GM18505 (cell line): Measurements from ENCODE around the gene STAP2.

Experiments used
- ATAC-seq: cut with Tn5 transposase; IDR thresholded peaks from one replicate; pipeline ENCODE4 v1.9.1; 2021; ENCODE audit not compliant: unreplicated experiment
- POLR2A ChIP-seq: IDR thresholded peaks from 4 replicates; pipeline ENCODE4 v1.6.1; 2011; ENCODE audit warnings: borderline replicate concordance; ENCODE audit not compliant: insufficient read depth, insufficient read length; ENCODE audit errors: extremely low read depth

The STAP2 gene

DNA sequence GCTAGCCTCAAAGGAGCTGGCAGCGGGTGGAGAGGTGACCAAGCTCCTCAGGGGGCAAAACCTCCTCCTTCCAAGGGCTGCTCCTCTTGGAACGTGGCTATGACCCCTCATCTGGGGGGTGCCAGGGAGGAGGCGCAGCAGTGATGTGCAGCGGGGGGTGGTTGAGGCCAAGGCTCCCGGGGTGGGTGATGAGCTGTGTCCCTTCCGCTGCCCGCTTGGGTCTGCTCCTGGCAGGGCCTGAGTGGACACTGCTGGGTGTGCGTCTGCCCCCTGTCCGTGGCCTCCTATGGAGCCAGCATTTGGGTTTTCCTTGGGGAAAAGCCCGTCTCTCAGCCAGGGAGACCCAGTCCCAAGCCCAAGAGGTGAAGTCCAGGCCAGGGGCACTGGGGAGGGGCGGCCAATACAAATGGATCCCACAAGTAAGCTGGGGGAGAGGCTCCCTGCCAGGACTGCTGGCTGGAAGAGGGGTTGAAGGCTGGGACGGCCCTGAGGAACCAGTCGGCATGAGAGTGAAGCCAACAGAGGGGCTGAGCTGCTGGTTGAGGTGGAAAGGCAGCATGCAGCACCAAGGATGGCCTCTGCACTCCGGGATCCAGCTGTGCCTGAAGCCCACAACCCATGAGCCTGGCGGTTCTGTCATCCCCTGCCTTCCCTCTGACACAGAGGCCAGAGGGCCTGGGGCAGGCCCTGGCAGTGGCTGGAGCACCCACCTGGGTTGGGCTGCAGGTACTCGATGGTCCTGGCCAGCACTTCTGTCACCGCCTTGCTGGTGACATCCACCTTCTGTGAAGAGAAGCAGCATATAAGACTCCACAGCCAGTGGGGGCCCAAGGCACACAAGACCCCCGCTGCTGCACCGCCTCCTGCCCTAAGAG is 27.4 kb upstream of the STAP2 start:
- no peak for ATAC-seq
- TF ChIP-seq POLR2A: no peak

DNA sequence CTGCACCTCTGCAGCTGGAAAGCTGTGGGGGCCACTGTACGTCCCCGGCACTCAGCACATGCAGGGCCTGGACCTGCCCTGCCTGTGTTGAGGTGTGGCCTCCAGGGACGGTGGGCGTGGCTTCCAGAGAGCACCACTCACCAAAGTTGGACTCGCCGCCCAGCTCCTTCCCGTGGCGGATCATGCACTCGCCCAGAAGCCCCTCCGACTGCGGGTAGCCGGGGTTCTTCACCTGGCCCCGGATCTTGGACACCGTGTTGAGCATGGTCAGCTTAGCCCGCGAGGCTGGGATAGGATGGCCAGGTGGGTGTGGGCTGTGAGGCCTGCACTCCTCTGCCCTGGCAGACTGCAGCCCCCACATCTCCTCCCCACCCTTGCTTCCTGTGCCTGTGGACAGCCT is 26.7 kb upstream of the STAP2 start:
- ATAC-seq: no peak
- TF ChIP-seq POLR2A: no peak

- ATAC-seq: no peak
- no peak for TF ChIP-seq POLR2A
Measured at GRCh38 chr19:4363571-4364304, 25.1 kb upstream of the STAP2 start.

DNA sequence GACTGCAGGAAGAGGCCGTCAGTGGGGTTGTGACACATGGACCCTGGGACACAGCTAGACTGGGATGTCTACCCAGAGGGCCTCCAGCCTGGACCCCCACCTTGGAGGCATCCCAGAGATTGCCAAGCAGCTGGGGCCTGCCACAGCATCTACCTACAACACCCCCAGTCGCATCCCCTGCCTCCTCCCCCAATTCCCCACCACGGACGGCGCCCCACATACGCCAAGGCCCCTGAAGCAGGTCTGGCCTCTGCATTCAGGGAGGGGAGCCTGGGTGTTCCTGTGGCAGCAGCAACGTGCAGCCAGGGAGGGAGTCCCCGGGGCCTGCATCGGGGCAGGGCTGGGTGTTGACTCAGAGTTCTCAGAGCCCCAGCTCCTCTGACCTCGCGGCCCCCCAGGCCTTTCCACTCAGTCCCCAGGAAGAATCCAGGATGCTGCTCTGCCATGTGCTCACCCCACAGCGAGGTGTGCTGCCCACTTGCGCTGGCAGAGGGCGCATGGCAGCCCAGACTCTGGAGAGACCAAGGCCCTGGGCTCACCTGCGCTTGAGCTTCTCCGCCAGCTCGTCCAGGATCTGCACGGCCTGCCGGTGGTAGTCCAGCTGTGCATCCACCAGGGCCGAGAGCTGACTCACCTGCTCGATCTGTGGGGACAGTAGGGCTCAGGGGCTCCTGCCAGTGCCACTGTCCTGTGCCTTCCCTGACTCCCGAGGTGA is 24.4 kb upstream of the STAP2 start:
- no peak for ATAC-seq
- peak; percentile 30 for TF ChIP-seq POLR2A

GRCh38 chr19:4362101-4362828 is 23.6 kb upstream of the STAP2 start:
- ATAC-seq: no peak
- no peak for TF ChIP-seq POLR2A

DNA sequence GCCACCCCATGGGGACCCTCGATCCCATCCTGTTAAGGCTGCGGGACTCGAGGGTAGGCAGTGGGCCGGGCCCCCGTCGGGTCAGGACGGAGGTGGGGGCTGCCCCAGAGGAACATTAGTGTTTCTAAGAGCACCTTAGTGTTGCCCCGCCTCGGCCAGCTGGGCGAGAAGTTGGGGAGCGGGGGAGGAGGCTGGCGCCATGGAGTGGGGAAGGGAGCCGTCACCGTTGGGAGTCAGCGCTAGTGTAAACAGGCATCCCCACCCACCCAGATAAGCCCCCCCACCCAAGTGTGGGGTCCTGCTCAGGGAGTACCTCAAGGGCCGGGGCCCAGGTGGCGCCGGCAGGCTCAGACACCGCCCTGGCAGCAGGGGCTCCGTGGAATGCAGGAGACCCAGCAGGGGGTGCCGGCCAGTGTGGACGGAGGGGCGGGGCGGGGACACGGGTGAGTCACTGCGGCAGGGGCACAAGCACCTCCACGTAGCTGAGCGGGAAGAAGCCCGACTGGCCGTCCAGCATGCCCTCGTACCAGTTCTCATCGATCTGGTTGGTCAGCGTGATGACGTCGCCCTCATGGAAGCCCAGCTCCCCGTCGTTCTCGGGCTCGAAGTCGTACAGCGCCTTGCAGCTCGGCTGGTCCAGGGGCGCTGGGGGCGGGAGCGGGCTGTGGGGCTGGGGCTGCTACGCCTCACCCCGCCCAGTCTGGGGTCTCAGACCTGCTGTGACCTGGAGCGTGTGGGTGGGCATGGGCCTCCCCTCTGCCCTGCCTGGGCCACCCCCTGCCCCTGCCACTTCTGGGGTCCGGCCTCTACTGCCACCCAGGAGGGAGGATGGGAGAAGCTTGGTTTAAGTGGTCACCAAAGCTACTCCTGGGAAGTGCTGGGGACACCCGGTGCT is 22.8 kb upstream of the STAP2 start:
- peak; percentile 14 for TF ChIP-seq POLR2A
- no peak for ATAC-seq

- no peak for ATAC-seq
- TF ChIP-seq POLR2A: no peak
Measured at GRCh38 chr19:4360641-4361151, 22.1 kb upstream of the STAP2 start.

DNA sequence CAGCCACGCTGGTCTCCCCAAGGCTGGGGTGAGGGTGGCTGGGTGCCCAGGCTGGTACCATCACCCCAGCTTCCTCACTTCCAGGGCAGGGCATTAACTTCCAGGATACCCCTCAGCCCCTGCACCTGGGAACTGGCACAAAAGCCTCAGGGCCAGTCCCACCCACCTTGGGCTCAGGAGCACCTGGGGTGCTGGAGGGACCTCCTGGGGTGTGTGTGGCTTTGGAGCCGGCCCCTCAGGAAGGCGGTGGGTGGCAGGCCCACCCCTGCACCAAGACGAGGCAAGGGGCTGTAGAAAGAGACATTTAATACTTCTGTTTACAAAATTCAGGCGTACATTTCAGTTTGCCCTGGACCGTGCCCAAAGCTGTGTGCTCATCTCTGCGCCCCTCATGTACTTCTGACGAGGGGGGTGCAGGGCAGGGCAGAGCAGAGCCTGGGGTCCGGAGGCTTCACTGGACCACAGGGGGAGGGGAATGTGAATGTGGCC is 21.5 kb upstream of the STAP2 start:
- TF ChIP-seq POLR2A: no peak

DNA sequence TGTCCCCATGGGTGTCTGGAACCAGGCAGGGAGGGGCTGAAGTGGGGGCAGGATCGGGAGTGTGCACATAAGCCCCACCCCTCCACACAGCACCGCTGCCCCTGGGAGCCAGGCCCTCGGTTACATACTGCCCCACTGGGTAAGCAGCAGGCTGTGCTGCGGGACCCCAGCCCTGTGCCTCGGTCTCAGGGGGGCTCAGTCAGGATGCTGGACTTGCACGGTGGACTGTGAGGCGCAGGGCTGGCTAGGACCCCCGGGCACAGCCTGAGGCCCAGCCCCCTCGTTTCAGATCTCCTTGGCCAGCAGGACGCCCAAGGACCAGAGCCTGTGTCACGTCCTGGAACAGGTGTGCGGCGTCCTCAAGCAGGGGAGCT is 21.0 kb upstream of the STAP2 start:
- no peak for ATAC-seq
- no peak for TF ChIP-seq POLR2A

More for the DNA sequence above, 21.5 kb upstream of the STAP2 start:
- no peak for ATAC-seq

GRCh38 chr19:4358709-4359626 is 20.3 kb upstream of the STAP2 start:
- peak; percentile 33 for TF ChIP-seq POLR2A
- no peak for ATAC-seq

DNA sequence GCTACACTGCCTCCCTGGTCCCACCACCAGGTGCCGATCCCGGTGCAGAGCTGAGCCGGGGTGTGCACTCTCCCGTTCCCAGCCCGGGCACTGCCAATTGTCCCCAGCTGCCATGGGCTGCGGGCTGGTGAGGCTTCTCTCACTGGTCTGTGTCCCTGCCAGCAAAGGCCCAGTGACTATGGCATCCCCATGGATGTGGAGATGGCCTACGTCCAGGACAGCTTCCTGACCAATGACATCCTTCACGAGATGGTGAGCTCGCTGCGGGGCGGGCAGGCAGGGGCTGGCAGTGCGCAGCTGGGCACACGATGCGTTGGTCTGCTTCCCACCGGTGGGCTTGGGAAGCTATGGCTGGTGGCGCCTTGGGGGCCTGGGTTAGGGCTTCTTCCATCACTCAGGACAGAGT is 19.3 kb upstream of the STAP2 start:
- no peak for ATAC-seq
- TF ChIP-seq POLR2A: peak; percentile 0

GRCh38 chr19:4357095-4357797 is 18.6 kb upstream of the STAP2 start:
- no peak for TF ChIP-seq POLR2A
- ATAC-seq: no peak
